ENCODE measurements around the gene CTBP2. TPM values are rescaled to one million over a fixed set of nuclear protein-coding genes. Genes with fewer than 3 reads are reported as not detected.
"Not testable (repeated sequence)": the region's sequence is repeated elsewhere in the genome, so short reads cannot be mapped to it uniquely, and the experiment has no call there.

Gene CTBP2
- total RNA-seq, 1 experiment from 2014 or later = 78.7 TPM

DNA sequence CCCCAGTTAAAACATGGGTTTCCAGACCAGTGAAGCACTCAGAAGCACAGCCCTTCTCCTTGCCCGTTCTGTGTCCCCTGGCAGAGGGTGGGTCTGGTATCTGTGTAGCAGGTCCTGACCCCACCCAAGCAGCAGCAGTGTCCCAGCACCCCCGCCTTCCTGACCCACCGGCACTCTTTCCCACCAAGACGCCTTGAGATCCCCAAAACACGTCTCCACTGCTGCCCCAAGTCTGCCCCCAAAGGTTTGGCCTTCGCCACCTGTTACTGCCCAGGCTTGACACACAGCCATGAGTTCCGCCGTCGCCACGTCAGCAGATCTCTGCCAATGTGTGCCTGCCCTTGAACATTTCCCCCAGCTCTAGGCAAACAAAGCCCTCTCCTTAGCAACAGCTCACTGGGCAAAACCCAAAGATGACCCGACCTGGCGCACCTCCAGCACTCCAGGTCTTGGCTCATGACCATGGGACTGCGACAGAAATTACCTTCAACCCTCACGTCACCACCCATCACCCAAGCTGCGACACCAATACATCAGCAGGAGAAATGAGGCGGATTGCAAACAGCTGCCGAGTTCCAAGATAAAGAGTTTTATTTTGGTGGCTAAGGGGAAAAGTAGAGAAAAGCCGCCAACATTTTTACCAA lies 75.6 kb downstream of the CTBP2 start:
- TF ChIP-seq, protein P1, sequence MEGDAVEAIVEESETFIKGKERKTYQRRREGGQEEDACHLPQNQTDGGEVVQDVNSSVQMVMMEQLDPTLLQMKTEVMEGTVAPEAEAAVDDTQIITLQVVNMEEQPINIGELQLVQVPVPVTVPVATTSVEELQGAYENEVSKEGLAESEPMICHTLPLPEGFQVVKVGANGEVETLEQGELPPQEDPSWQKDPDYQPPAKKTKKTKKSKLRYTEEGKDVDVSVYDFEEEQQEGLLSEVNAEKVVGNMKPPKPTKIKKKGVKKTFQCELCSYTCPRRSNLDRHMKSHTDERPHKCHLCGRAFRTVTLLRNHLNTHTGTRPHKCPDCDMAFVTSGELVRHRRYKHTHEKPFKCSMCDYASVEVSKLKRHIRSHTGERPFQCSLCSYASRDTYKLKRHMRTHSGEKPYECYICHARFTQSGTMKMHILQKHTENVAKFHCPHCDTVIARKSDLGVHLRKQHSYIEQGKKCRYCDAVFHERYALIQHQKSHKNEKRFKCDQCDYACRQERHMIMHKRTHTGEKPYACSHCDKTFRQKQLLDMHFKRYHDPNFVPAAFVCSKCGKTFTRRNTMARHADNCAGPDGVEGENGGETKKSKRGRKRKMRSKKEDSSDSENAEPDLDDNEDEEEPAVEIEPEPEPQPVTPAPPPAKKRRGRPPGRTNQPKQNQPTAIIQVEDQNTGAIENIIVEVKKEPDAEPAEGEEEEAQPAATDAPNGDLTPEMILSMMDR (IDR thresholded peaks at IDR 0.05; ENCODE audit: unreplicated experiment) = no peak
- intact Hi-C loops (cut with micrococcal nuclease; ENCODE audit: unreplicated experiment) = no loop called here
- H3K36me3 Mint-ChIP-seq (ENCODE audit: insufficient read depth, unreplicated experiment) = peaks cover 68% of the 10 kb centered on the region
- peak overlapping the region; percentile 100 for H3K27ac Mint-ChIP-seq (ENCODE audit: unreplicated experiment)
- no peaks in the 10 kb centered on the region for H3K27me3 Mint-ChIP-seq (ENCODE audit: unreplicated experiment)
- DNase-seq = peak; percentile 76
- no peaks in the 10 kb centered on the region for H3K9me3 Mint-ChIP-seq (ENCODE audit: low read depth, unreplicated experiment)
- H3K4me1 Mint-ChIP-seq (ENCODE audit: low read depth, unreplicated experiment) = peaks cover 32% of the 10 kb centered on the region
- peak overlapping the region; percentile 69 for H3K4me3 Mint-ChIP-seq (ENCODE audit: low read depth, unreplicated experiment)
- no TSS peak for BruUV-seq (replicated peaks)
- CTCF ChIA-PET = interaction anchor here (1.0 to 1.8 kb wide), 3 partner anchors 24 to 68 kb away, joined by 3 to 8 read pairs (median 5); no protein-coding TSS in a partner anchor

DNA sequence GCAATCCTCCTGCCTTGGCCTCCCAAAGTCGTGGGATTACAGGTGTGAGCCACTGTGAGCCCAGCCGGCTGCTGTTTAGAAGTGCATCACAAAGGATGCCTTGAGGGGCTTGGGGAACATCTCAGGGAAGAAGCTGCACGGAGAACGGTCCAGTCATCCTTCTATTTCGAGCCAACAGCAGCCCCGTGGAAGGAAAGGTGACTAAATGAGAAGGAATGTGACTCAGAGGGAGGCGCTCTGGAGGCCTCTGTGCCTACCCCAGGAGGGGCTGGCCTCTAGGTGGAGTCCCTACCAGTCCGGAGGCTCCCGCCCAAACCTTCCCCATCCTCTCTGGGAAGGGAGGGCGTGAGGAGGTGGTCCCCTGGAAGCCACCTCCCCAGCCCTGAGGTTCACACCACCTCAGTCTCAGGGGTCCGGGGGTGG lies 76.2 kb downstream of the CTBP2 start:
- Mint-ChIP-seq H3K4me3 (ENCODE audit: low read depth, unreplicated experiment) (peak overlapping the region; percentile 69), H3K36me3 (ENCODE audit: insufficient read depth, unreplicated experiment) (peaks cover 68% of the 10 kb centered on the region), H3K27ac (ENCODE audit: unreplicated experiment) (peak overlapping the region; percentile 100)

GRCh38 chr10:125083576-125083920 lies 76.8 kb downstream of the CTBP2 start:
- H3K9me3 Mint-ChIP-seq (ENCODE audit: low read depth, unreplicated experiment) = no peaks in the 10 kb centered on the region
- peak overlapping the region; percentile 100 for H3K27ac Mint-ChIP-seq (ENCODE audit: unreplicated experiment)
- no peaks in the 10 kb centered on the region for H3K27me3 Mint-ChIP-seq (ENCODE audit: unreplicated experiment)
- peaks cover 65% of the 10 kb centered on the region for H3K36me3 Mint-ChIP-seq (ENCODE audit: insufficient read depth, unreplicated experiment)
- TF ChIP-seq, protein P1 (IDR thresholded peaks at IDR 0.05; ENCODE audit: unreplicated experiment) = no peak
- no TSS peak for BruUV-seq (replicated peaks)
- CTCF ChIA-PET = no interaction called here
- peaks cover 32% of the 10 kb centered on the region for H3K4me1 Mint-ChIP-seq (ENCODE audit: low read depth, unreplicated experiment)
- no peak overlapping the region for H3K4me3 Mint-ChIP-seq (ENCODE audit: low read depth, unreplicated experiment)
- DNase-seq = no peak
- intact Hi-C loops (cut with micrococcal nuclease; ENCODE audit: unreplicated experiment) = no loop called here

More for the DNA sequence above, 76.2 kb downstream of the CTBP2 start:
- no peaks in the 10 kb centered on the region for H3K9me3 Mint-ChIP-seq (ENCODE audit: low read depth, unreplicated experiment)
- intact Hi-C loops (cut with micrococcal nuclease; ENCODE audit: unreplicated experiment) = no loop called here
- peaks cover 32% of the 10 kb centered on the region for H3K4me1 Mint-ChIP-seq (ENCODE audit: low read depth, unreplicated experiment)
- TF ChIP-seq, protein P1 (IDR thresholded peaks at IDR 0.05; ENCODE audit: unreplicated experiment) = no peak
- CTCF ChIA-PET = interaction anchor here (1.3 to 1.8 kb wide), 2 partner anchors 23 to 68 kb away, joined by 3 to 8 read pairs; no protein-coding TSS in a partner anchor
- BruUV-seq (replicated peaks) = TSS peak; percentile 29
- H3K27me3 Mint-ChIP-seq (ENCODE audit: unreplicated experiment) = no peaks in the 10 kb centered on the region
- DNase-seq = peak; percentile 70

DNA sequence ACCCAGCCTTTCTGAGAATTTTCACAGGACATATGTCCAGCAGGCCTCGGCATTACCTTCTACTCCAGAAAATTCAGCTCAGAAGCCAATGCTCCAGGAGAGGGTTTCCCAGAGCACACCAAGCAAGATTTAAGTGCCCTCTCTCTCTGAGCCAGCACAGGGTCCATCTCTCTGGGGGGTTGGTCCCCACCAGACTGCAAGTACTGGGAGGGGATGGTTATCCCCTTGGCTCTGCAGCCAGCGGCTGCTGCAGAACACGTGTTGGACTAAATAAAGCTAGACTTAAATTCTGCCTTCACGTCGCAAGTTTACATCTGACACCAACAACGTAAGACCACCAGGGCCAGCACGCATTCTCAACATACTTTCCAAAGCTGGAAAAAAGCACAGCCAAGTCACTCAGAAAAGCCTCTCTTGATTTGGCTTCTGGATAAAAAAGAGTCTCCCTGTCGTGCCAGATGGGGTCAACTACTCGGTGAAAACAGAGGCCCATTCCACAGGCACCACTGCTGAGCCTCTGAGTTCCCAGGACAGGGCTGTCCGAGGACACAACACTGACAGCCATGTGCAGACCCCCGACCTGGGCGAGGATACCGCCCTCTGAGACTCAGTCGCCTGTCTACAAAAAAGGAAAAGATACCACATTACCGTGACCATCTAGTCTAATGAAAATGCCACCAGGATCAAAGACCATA lies 77.3 kb downstream of the CTBP2 start:
- Mint-ChIP-seq H3K4me1 (ENCODE audit: low read depth, unreplicated experiment) (peaks cover 30% of the 10 kb centered on the region), H3K27me3 (ENCODE audit: unreplicated experiment) (no peaks in the 10 kb centered on the region), H3K36me3 (ENCODE audit: insufficient read depth, unreplicated experiment) (peaks cover 65% of the 10 kb centered on the region), H3K9me3 (ENCODE audit: low read depth, unreplicated experiment) (no peaks in the 10 kb centered on the region), H3K27ac (ENCODE audit: unreplicated experiment) (no peak overlapping the region), H3K4me3 (ENCODE audit: low read depth, unreplicated experiment) (no peak overlapping the region)
- TF ChIP-seq, protein P1 (IDR thresholded peaks at IDR 0.05; ENCODE audit: unreplicated experiment) = no peak
- intact Hi-C loops (cut with micrococcal nuclease; ENCODE audit: unreplicated experiment) = no loop called here
- no TSS peak for BruUV-seq (replicated peaks)
- CTCF ChIA-PET = no interaction called here
- DNase-seq = no peak

- H3K9me3 Mint-ChIP-seq (ENCODE audit: low read depth, unreplicated experiment); BruUV-seq (replicated peaks); H3K27ac Mint-ChIP-seq (ENCODE audit: unreplicated experiment); H3K4me3 Mint-ChIP-seq (ENCODE audit: low read depth, unreplicated experiment); intact Hi-C loops (cut with micrococcal nuclease; ENCODE audit: unreplicated experiment); CTCF ChIA-PET; H3K27me3 Mint-ChIP-seq (ENCODE audit: unreplicated experiment); DNase-seq: not testable (repeated sequence)
- peaks cover 60% of the 10 kb centered on the region for H3K36me3 Mint-ChIP-seq (ENCODE audit: insufficient read depth, unreplicated experiment)
- H3K4me1 Mint-ChIP-seq (ENCODE audit: low read depth, unreplicated experiment) = peaks cover 24% of the 10 kb centered on the region
These were observed 77.9 kb downstream of the CTBP2 start for GRCh38 chr10:125082471-125082870.

All from Calu3 (cell line).